WTC11 (cell line): ENCODE data around the gene OSGEPL1. TPM values are rescaled to one million over a fixed set of nuclear protein-coding genes. Genes with fewer than 3 reads are reported as not detected.

ENCODE experiments used
- AFF4 ChIP-seq: sonication (generic); formaldehyde crosslinking; IDR thresholded peaks from 2 replicates; pipeline ENCODE4 v1.8.1; 2023; ENCODE audit warnings: mild to moderate bottlenecking, missing genetic modification reagents, borderline replicate concordance
- ARID4B ChIP-seq: sonication (generic); formaldehyde crosslinking; IDR thresholded peaks from 2 replicates; pipeline ENCODE4 v1.8.0; 2023; ENCODE audit warnings: missing genetic modification reagents, mild to moderate bottlenecking, borderline replicate concordance
- ATF1 ChIP-seq: sonication (generic); formaldehyde crosslinking; IDR thresholded peaks from 2 replicates; pipeline ENCODE4 v1.8.1; 2023; ENCODE audit warnings: mild to moderate bottlenecking, moderate library complexity, missing genetic modification reagents
- CREB1 ChIP-seq: sonication (generic); formaldehyde crosslinking; IDR thresholded peaks from 2 replicates; pipeline ENCODE4 v1.8.0; 2023; ENCODE audit warnings: mild to moderate bottlenecking, missing genetic modification reagents
- CREM ChIP-seq: sonication (generic); formaldehyde crosslinking; IDR thresholded peaks from 2 replicates; pipeline ENCODE4 v1.8.1; 2022; ENCODE audit warnings: mild to moderate bottlenecking, missing genetic modification reagents, moderate library complexity
- E2F4 ChIP-seq: sonication (generic); formaldehyde crosslinking; IDR thresholded peaks from 2 replicates; pipeline ENCODE4 v1.8.1; 2022; ENCODE audit warnings: low read depth, mild to moderate bottlenecking, moderate library complexity, missing genetic modification reagents, borderline replicate concordance
- ETV6 ChIP-seq: sonication (generic); formaldehyde crosslinking; IDR thresholded peaks from 2 replicates; pipeline ENCODE4 v1.8.1; 2022; ENCODE audit warnings: mild to moderate bottlenecking, missing genetic modification reagents
- GTF2I ChIP-seq: fragments of 250-450 bp; sonication (Bioruptor Pico); conservative IDR thresholded peaks from 2 replicates; pipeline ENCODE4 v1.4.0; 2021; ENCODE audit warnings: mild to moderate bottlenecking
- HMGA2 ChIP-seq: fragments of 250-450 bp; sonication (Bioruptor Pico); IDR thresholded peaks from 2 replicates; pipeline ENCODE4 v1.4.0; 2021; ENCODE audit warnings: mild to moderate bottlenecking, moderate library complexity
- JUN ChIP-seq: sonication (generic); formaldehyde crosslinking; IDR thresholded peaks from 2 replicates; pipeline ENCODE4 v1.8.0; 2023; ENCODE audit warnings: mild to moderate bottlenecking, missing genetic modification reagents
- MAX ChIP-seq: sonication (generic); formaldehyde crosslinking; IDR thresholded peaks from 2 replicates; pipeline ENCODE4 v1.8.0; 2022; ENCODE audit warnings: mild to moderate bottlenecking, missing genetic modification reagents
- MYBL2 ChIP-seq: sonication (generic); formaldehyde crosslinking; IDR thresholded peaks from 2 replicates; pipeline ENCODE4 v1.8.1; 2023; ENCODE audit warnings: mild to moderate bottlenecking, moderate library complexity, missing genetic modification reagents
- NFYB ChIP-seq: sonication (generic); formaldehyde crosslinking; conservative IDR thresholded peaks from 2 replicates; pipeline ENCODE4 v1.8.0; 2022; ENCODE audit warnings: low read depth, missing genetic modification reagents
- PREB ChIP-seq: sonication (generic); formaldehyde crosslinking; IDR thresholded peaks from 2 replicates; pipeline ENCODE4 v1.8.1; 2022; ENCODE audit warnings: mild to moderate bottlenecking, missing genetic modification reagents, moderate library complexity, borderline replicate concordance
- SMAD3 ChIP-seq: sonication (generic); formaldehyde crosslinking; IDR thresholded peaks from 2 replicates; pipeline ENCODE4 v1.8.0; 2022; ENCODE audit warnings: missing genetic modification reagents, mild to moderate bottlenecking, borderline replicate concordance
- SMAD4 ChIP-seq: sonication (generic); formaldehyde crosslinking; IDR thresholded peaks from 2 replicates; pipeline ENCODE4 v1.8.0; 2022; ENCODE audit warnings: mild to moderate bottlenecking, missing genetic modification reagents
- SP1 ChIP-seq: sonication (generic); formaldehyde crosslinking; conservative IDR thresholded peaks from 2 replicates; pipeline ENCODE4 v1.8.1; 2022; ENCODE audit warnings: missing genetic modification reagents
- TCF7 ChIP-seq: sonication (generic); formaldehyde crosslinking; IDR thresholded peaks from 2 replicates; pipeline ENCODE4 v1.8.0; 2022; ENCODE audit warnings: mild to moderate bottlenecking, low read depth, missing genetic modification reagents, moderate library complexity
- TEAD1 ChIP-seq: sonication (generic); formaldehyde crosslinking; IDR thresholded peaks from 2 replicates; pipeline ENCODE4 v1.8.0; 2022; ENCODE audit warnings: mild to moderate bottlenecking, missing genetic modification reagents
- TEAD4 ChIP-seq: sonication (generic); formaldehyde crosslinking; IDR thresholded peaks from 2 replicates; pipeline ENCODE4 v1.8.0; 2022; ENCODE audit warnings: mild to moderate bottlenecking, missing genetic modification reagents
- TP53 ChIP-seq: sonication (generic); formaldehyde crosslinking; IDR thresholded peaks from 2 replicates; pipeline ENCODE4 v1.8.1; 2023; ENCODE audit warnings: mild to moderate bottlenecking, missing genetic modification reagents
- USF2 ChIP-seq: sonication (generic); formaldehyde crosslinking; IDR thresholded peaks from 2 replicates; pipeline ENCODE4 v1.8.1; 2023; ENCODE audit warnings: mild to moderate bottlenecking, missing genetic modification reagents, moderate library complexity
- ZBTB43 ChIP-seq: sonication (generic); formaldehyde crosslinking; IDR thresholded peaks from 2 replicates; pipeline ENCODE4 v1.8.1; 2023; ENCODE audit warnings: mild to moderate bottlenecking, missing genetic modification reagents
- ZNF138 ChIP-seq: sonication (generic); formaldehyde crosslinking; conservative IDR thresholded peaks from 2 replicates; pipeline ENCODE4 v1.8.1; 2022; ENCODE audit warnings: mild to moderate bottlenecking, moderate library complexity, missing genetic modification reagents
- ZNF232 ChIP-seq: sonication (generic); formaldehyde crosslinking; IDR thresholded peaks from 2 replicates; pipeline ENCODE4 v1.8.0; 2022; ENCODE audit warnings: mild to moderate bottlenecking, missing genetic modification reagents
- total RNA-seq: library from RNA; stranded (reverse); gene quantifications from 3 replicates; pipeline ENCODE4 v1.2.3, GENCODE V29; 2021

The OSGEPL1 gene
- total RNA-seq, 1 experiment from 2014 or later: 15.2 TPM

GRCh38 chr2:189783927-189784867, 21.6 kb upstream of the OSGEPL1 start, which contains the start of the genes ORMDL1 and PMS1 (continued):
- peak; percentile 90 for TF ChIP-seq MYBL2 (CRISPR knock-in tag)
- TF ChIP-seq TEAD1 (CRISPR knock-in tag): peak; percentile 91
- no peak; the same call in 1 of the 2 replicates for TF ChIP-seq TP53
- TF ChIP-seq AFF4 (CRISPR knock-in tag): no peak
- TF ChIP-seq ZNF138 (CRISPR knock-in tag): peak; percentile 88; the same call in 1 of the 2 replicates
- TF ChIP-seq SMAD4 (CRISPR knock-in tag): peak; percentile 70; the same call in 1 of the 2 replicates
- peak; percentile 37; the same call in 1 of the 2 replicates for TF ChIP-seq PREB (CRISPR knock-in tag)
- TF ChIP-seq GTF2I (CRISPR knock-in tag): no peak
- peak; percentile 87; the same call in 1 of the 2 replicates for TF ChIP-seq ZBTB43 (CRISPR knock-in tag)
- TF ChIP-seq TEAD4 (CRISPR knock-in tag): peak; percentile 52; the same call in 1 of the 2 replicates
- 0 out of 2 replicates have a peak, but pooled peaks have one; percentile 4 for TF ChIP-seq HMGA2
- peak; percentile 96 for TF ChIP-seq MAX (CRISPR knock-in tag)
- TF ChIP-seq SP1 (CRISPR knock-in tag): peak; percentile 87
- TF ChIP-seq JUN (CRISPR knock-in tag): peak; percentile 56
- TF ChIP-seq ATF1: no peak; the same call in none of the 2 replicates
- TF ChIP-seq E2F4 (CRISPR knock-in tag): no peak
- TF ChIP-seq TCF7 (CRISPR knock-in tag): 0 out of 2 replicates have a peak, but pooled peaks have one; percentile 67
- TF ChIP-seq ETV6 (CRISPR knock-in tag): peak; percentile 78
- peak; percentile 81; the same call in 1 of the 2 replicates for TF ChIP-seq CREM
- peak; percentile 70 for TF ChIP-seq ARID4B (CRISPR knock-in tag)
- 0 out of 2 replicates have a peak, but pooled peaks have one; percentile 46 for TF ChIP-seq CREB1 (CRISPR knock-in tag)
- TF ChIP-seq NFYB: peak; percentile 95
- peak; percentile 30; the same call in 1 of the 2 replicates for TF ChIP-seq USF2 (CRISPR knock-in tag)
- peak; percentile 84; the same call in 1 of the 2 replicates for TF ChIP-seq SMAD3 (CRISPR knock-in tag)
- peak; percentile 93 for TF ChIP-seq ZNF232
